Cardiac fibroblast (primary cell): Measurements from ENCODE around the gene FRS2.

ENCODE experiments used
- DNase-seq, 2 donors: peaks; one replicate each; pipeline versions ENCODE4 v3.0.0 to v3.0.0-alpha.2; 2010; ENCODE audit warnings: low read depth in 2 of 2
- H3K4me3 ChIP-seq, 2 donors: replicated peaks in 1 of 2; 1 replicate in 1 of 2; 2 replicates in 1 of 2; pipeline ENCODE4 v1.5.1; 2011; ENCODE audit warnings: low read depth in 2 of 2, low read length in 2 of 2, mild to moderate bottlenecking in 2 of 2, moderate library complexity in 1 of 2
- CTCF ChIP-seq: IDR thresholded peaks from one replicate; pipeline ENCODE4 v1.5.1; 2011; ENCODE audit warnings: low read depth, mild to moderate bottlenecking, low read length, inconsistent platforms

Gene FRS2

GRCh38 chr12:69623970-69624369, 153.8 kb downstream of the FRS2 start:
- no peak for TF ChIP-seq CTCF
- DNase-seq, result peak in 1 of 2 donors; percentile 48
- H3K4me3 ChIP-seq, result no peak overlapping the region

GRCh38 chr12:69627501-69627900, 157.3 kb downstream of the FRS2 start:
- no peak for TF ChIP-seq CTCF
- H3K4me3 ChIP-seq, result no peak overlapping the region

More at GRCh38 chr12:69627501-69627900, 157.3 kb downstream of the FRS2 start:
- DNase-seq, result no peak
